ENCODE results near the gene ZFYVE9.

ZFYVE9 gene

GRCh38 chr1:52356818-52357355 is 215.0 kb downstream of the ZFYVE9 start:
- H3K4me3 ChIP-seq (ENCODE audit: low read length, poor library complexity, severe bottlenecking) = no peak overlapping the region
- no peaks in the 10 kb centered on the region for H3F3A ChIP-seq (ENCODE audit: low read depth)
- H3K9ac ChIP-seq (ENCODE audit: low read depth, low read length, poor library complexity, severe bottlenecking) = no peak overlapping the region
- H3K4me1 ChIP-seq (ENCODE audit: insufficient read depth, low read length, poor library complexity, severe bottlenecking) = no peaks in the 10 kb centered on the region
- H4K20me1 ChIP-seq (ENCODE audit: insufficient read depth, low read length, poor library complexity, severe bottlenecking) = peaks cover 3% of the 10 kb centered on the region
- TF ChIP-seq EZH2phosphoT487 (IDR thresholded peaks at IDR 0.05; ENCODE audit: borderline replicate concordance) = no peak
- TF ChIP-seq CTCF (conservative IDR thresholded peaks at IDR 0.05; ENCODE audit: low read length) = no peak
- peaks cover 81% of the 10 kb centered on the region; the same call in 1 of the 2 replicates for H3K36me3 ChIP-seq (ENCODE audit: insufficient read depth, low read length)
- no peaks in the 10 kb centered on the region for H3K9me2 ChIP-seq (replicated peaks; ENCODE audit: low read depth, low read length)
- no peaks in the 10 kb centered on the region for H3K27me3 ChIP-seq (ENCODE audit: insufficient read depth, low read length, poor library complexity, severe bottlenecking)
- H3K9me3 ChIP-seq (ENCODE audit: insufficient read depth, low read depth, low read length) = no peaks in the 10 kb centered on the region
- no peak overlapping the region for H2AFZ ChIP-seq (ENCODE audit: low read length)
- peaks cover 3% of the 10 kb centered on the region; the same call in 1 of the 2 replicates for H3K79me2 ChIP-seq (ENCODE audit: insufficient read depth, low read length)
- H3K4me2 ChIP-seq (ENCODE audit: low read depth, low read length, poor library complexity, severe bottlenecking) = no peak overlapping the region

- Histone ChIP-seq H3K27me3 (ENCODE audit: insufficient read depth, low read length, poor library complexity, severe bottlenecking) (no peaks in the 10 kb centered on the region), H3K36me3 (ENCODE audit: insufficient read depth, low read length) (peaks cover 81% of the 10 kb centered on the region; the same call in 1 of the 2 replicates), H3F3A (ENCODE audit: low read depth) (no peaks in the 10 kb centered on the region), H3K9me3 (ENCODE audit: insufficient read depth, low read depth, low read length) (no peaks in the 10 kb centered on the region), H3K4me2 (ENCODE audit: low read depth, low read length, poor library complexity, severe bottlenecking) (no peak overlapping the region), H2AFZ (ENCODE audit: low read length) (no peak overlapping the region), H3K79me2 (ENCODE audit: insufficient read depth, low read length) (peaks cover 7% of the 10 kb centered on the region; the same call in 1 of the 2 replicates), H3K9ac (ENCODE audit: low read depth, low read length, poor library complexity, severe bottlenecking) (no peak overlapping the region), H3K9me2 (replicated peaks; ENCODE audit: low read depth, low read length) (no peaks in the 10 kb centered on the region), H3K4me3 (ENCODE audit: low read length, poor library complexity, severe bottlenecking) (no peak overlapping the region), H3K4me1 (ENCODE audit: insufficient read depth, low read length, poor library complexity, severe bottlenecking) (no peaks in the 10 kb centered on the region), H4K20me1 (ENCODE audit: insufficient read depth, low read length, poor library complexity, severe bottlenecking) (peaks cover 3% of the 10 kb centered on the region)
- TF ChIP-seq EZH2phosphoT487 (IDR thresholded peaks at IDR 0.05; ENCODE audit: borderline replicate concordance) (no peak), CTCF (conservative IDR thresholded peaks at IDR 0.05; ENCODE audit: low read length) (no peak)
Measured at GRCh38 chr1:52357397-52357796, 215.5 kb downstream of the ZFYVE9 start.

- no peak overlapping the region for H3K4me3 ChIP-seq (ENCODE audit: low read length, poor library complexity, severe bottlenecking)
- H3F3A ChIP-seq (ENCODE audit: low read depth) = no peaks in the 10 kb centered on the region
- no peaks in the 10 kb centered on the region for H3K9me3 ChIP-seq (ENCODE audit: insufficient read depth, low read depth, low read length)
- no peak overlapping the region for H3K4me2 ChIP-seq (ENCODE audit: low read depth, low read length, poor library complexity, severe bottlenecking)
- peaks cover 5% of the 10 kb centered on the region for H4K20me1 ChIP-seq (ENCODE audit: insufficient read depth, low read length, poor library complexity, severe bottlenecking)
- H3K4me1 ChIP-seq (ENCODE audit: insufficient read depth, low read length, poor library complexity, severe bottlenecking) = peaks cover 7% of the 10 kb centered on the region
- H3K36me3 ChIP-seq (ENCODE audit: insufficient read depth, low read length) = peaks cover 78% of the 10 kb centered on the region; the same call in 1 of the 2 replicates
- H2AFZ ChIP-seq (ENCODE audit: low read length) = no peak overlapping the region
- TF ChIP-seq EZH2phosphoT487 (IDR thresholded peaks at IDR 0.05; ENCODE audit: borderline replicate concordance) = no peak
- TF ChIP-seq CTCF (conservative IDR thresholded peaks at IDR 0.05; ENCODE audit: low read length) = no peak
- H3K27me3 ChIP-seq (ENCODE audit: insufficient read depth, low read length, poor library complexity, severe bottlenecking) = no peaks in the 10 kb centered on the region
- no peak overlapping the region for H3K9ac ChIP-seq (ENCODE audit: low read depth, low read length, poor library complexity, severe bottlenecking)
- no peaks in the 10 kb centered on the region for H3K9me2 ChIP-seq (replicated peaks; ENCODE audit: low read depth, low read length)
- H3K79me2 ChIP-seq (ENCODE audit: insufficient read depth, low read length) = peaks cover 19% of the 10 kb centered on the region; the same call in 1 of the 2 replicates
Measured at GRCh38 chr1:52358851-52359497, 217.1 kb downstream of the ZFYVE9 start.

All from Loucy (cell line).